ENCODE results near the gene C5.

DNA sequence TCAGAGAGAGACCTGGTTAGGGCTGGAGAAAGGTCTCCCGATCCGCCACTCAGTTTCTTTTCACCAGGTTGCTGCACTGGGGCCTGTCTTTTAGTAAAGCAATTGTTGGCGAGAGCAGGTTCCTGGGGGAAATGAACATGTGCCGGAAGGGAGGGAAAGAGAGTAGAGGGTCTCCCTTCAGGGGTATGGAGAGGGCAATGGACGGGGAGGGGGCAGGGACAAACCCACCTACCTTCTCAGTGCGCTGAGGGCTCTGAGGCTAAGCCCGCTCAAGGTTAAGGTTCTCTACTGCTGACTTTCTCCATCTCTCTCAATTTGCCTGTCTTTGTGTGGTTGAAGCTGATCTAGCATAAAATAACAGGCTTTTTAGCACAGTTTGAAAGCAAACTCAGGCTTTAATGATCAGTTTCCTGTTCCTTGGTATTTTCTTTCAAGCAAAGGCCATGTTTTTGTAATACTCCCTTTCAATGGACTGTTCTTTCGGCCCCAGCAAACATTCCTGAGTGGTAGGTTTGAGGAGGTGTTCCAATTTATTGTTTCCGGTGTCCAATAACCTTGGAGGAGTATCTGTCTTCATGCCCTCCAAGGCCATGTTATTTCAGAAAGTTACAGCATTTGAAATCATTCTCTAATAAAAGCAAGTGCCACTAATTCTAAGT lies 98.0 kb downstream of the C5 start:
- TF ChIP-seq CTCF (IDR thresholded peaks at IDR 0.05; ENCODE audit: poor library complexity) = no peak
- TF ChIP-seq EZH2phosphoT487 (IDR thresholded peaks at IDR 0.05; ENCODE audit: low read depth, severe bottlenecking, unreplicated experiment) = no peak

Measured in hepatocyte (in vitro differentiated cells).